SH-SY5Y (cell line): Measurements from ENCODE around the gene TFB2M.

Experiments
- GATA2 ChIP-seq: IDR thresholded peaks from 2 replicates; pipeline ENCODE4 v1.6.1; 2011; ENCODE audit warnings: mild to moderate bottlenecking, low read depth, low read length
- GATA3 ChIP-seq: IDR thresholded peaks from 2 replicates; pipeline ENCODE4 v1.6.1; 2011; ENCODE audit warnings: low read depth, mild to moderate bottlenecking, low read length, moderate library complexity

GRCh38 chr1:246517391-246517790 lies 48.7 kb downstream of the TFB2M start:
- TF ChIP-seq GATA2 (no peak), GATA3 (no peak)
